K562 (cell line): ENCODE measurements around the gene TACR2. TPM values are rescaled to one million over a fixed set of nuclear protein-coding genes. Genes with fewer than 3 reads are reported as not detected.

Experiments used
- HOXB6 ChIP-seq: fragments of 250-450 bp; sonication (Bioruptor Pico); IDR thresholded peaks from 2 replicates; pipeline ENCODE4 v1.5.1; 2022; ENCODE audit warnings: mild to moderate bottlenecking, borderline replicate concordance
- KAT2B ChIP-seq: IDR thresholded peaks from one replicate; pipeline ENCODE4 v1.6.1; 2012; ENCODE audit warnings: low read depth, mild to moderate bottlenecking, control low read depth, inconsistent platforms, low read length, moderate library complexity
- NCOA1 ChIP-seq: fragments of 450-650 bp; IDR thresholded peaks from 2 replicates; pipeline ENCODE4 v1.6.1; 2016; ENCODE audit warnings: low read depth
- RBM15 ChIP-seq: fragments of 200-400 bp; formaldehyde crosslinking; IDR thresholded peaks from 2 replicates; pipeline ENCODE4 v1.6.1; 2018; ENCODE audit warnings: mild to moderate bottlenecking, low read length, moderate library complexity; ENCODE audit not compliant: insufficient read depth
- RBM17 ChIP-seq: fragments of 200-400 bp; formaldehyde crosslinking; IDR thresholded peaks from 2 replicates; pipeline ENCODE4 v1.6.1; 2017; ENCODE audit warnings: low read depth, mild to moderate bottlenecking, low read length, borderline replicate concordance
- SAP30 ChIP-seq: fragments of 200-600 bp; sonication (generic); IDR thresholded peaks from 2 replicates; pipeline ENCODE4 v1.6.1; 2012; ENCODE audit warnings: borderline replicate concordance, low read depth, mild to moderate bottlenecking, moderate library complexity, low read length, control low read depth, inconsistent platforms; ENCODE audit not compliant: insufficient read depth, poor library complexity, severe bottlenecking
- SIX5 ChIP-seq, 2 experiments: IDR thresholded peaks; 2 replicates each; pipeline ENCODE4 v1.6.1; 2011; ENCODE audit warnings: low read length in 2 of 2, borderline replicate concordance in 1 of 2, low read depth in 1 of 2, mild to moderate bottlenecking in 1 of 2, moderate library complexity in 1 of 2; ENCODE audit not compliant: insufficient read depth in 1 of 2
- ZNF197 ChIP-seq: fragments of 200-800 bp; sonication (Bioruptor generic); IDR thresholded peaks from 2 replicates; pipeline ENCODE4 v1.6.1; 2016; ENCODE audit warnings: low read depth, missing genetic modification characterization, missing compliant biosample characterization
- ZNF445 ChIP-seq: fragments of 250-450 bp; sonication (Bioruptor Pico); IDR thresholded peaks from 2 replicates; pipeline ENCODE4 v1.4.0; 2020; ENCODE audit warnings: low read depth, mild to moderate bottlenecking, moderate library complexity
- ZNF561 ChIP-seq: fragments of 450-650 bp; formaldehyde crosslinking; conservative IDR thresholded peaks from 2 replicates; pipeline ENCODE4 v1.4.0; 2020; ENCODE audit warnings: mild to moderate bottlenecking, moderate library complexity
- polyA plus RNA-seq, 8 experiments: library from polyadenylated mRNA; depleted of rRNA in 4 of 8; stranded (reverse) in 5 of 8; unstranded in 3 of 8; fragments of >200 nt; fragmentation: Nextera tagmentation in 2 of 8; fragmentation: Illumina TruSeq in 1 of 8; extraction: Ambion mirVana in 2 of 8; extraction: Trizol in 1 of 8; gene quantifications; 2 replicates each; pipeline versions ENCODE4 v1.2.1 to v1.2.3, GENCODE V29; 2011 to 2014; ENCODE audit warnings: inconsistent platforms in 1 of 8, missing spikeins in 1 of 8
- total RNA-seq, 7 experiments: library from RNA; depleted of rRNA in 6 of 7; stranded (reverse); fragments of >200 nt in 6 of 7; fragmentation: Illumina TruSeq in 2 of 7; extraction: Trizol in 2 of 7; gene quantifications; 2 replicates each; pipeline versions ENCODE4 v1.2.1 to v1.2.3, GENCODE V29; 2011 to 2021; ENCODE audit warnings: low replicate concordance in 1 of 7
- TF ChIP-seq, protein P1 (sequence below): sonication (generic); formaldehyde crosslinking; IDR thresholded peaks from 2 replicates; pipeline ENCODE4 v1.8.0; 2022; ENCODE audit warnings: mild to moderate bottlenecking, missing genetic modification reagents

The TACR2 gene
- total and polyA plus RNA-seq, 9 of the 15 experiments (the other 6 are each of a cell fraction or from before 2014, with no cell fraction given), result not detected

DNA sequence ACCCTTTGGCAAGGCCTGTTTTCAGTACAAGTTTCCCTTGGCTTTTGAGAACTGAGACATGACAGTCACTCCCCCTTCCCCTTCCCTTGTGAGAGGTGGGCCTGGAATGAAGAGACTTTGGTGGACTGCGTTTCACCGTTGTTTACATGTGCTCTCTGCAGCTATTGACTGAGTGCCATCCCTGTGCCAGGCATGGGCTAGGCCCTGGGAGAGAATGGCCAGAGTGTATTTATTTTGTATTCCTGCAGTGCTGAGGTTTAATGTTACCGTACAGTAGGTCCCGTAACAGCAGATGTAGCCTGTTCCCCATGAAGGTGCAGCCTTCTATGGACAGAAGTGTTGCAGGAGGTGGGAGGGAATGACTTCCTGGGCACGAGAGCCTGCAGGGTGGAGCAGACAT lies 50.0 kb downstream of the TACR2 start (continued):
- TF ChIP-seq, protein P1, sequence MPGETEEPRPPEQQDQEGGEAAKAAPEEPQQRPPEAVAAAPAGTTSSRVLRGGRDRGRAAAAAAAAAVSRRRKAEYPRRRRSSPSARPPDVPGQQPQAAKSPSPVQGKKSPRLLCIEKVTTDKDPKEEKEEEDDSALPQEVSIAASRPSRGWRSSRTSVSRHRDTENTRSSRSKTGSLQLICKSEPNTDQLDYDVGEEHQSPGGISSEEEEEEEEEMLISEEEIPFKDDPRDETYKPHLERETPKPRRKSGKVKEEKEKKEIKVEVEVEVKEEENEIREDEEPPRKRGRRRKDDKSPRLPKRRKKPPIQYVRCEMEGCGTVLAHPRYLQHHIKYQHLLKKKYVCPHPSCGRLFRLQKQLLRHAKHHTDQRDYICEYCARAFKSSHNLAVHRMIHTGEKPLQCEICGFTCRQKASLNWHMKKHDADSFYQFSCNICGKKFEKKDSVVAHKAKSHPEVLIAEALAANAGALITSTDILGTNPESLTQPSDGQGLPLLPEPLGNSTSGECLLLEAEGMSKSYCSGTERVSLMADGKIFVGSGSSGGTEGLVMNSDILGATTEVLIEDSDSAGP, result no peak
- TF ChIP-seq RBM15, result no peak
- TF ChIP-seq HOXB6, result no peak
- no peak for TF ChIP-seq ZNF445 (CRISPR knock-in tag)
- TF ChIP-seq KAT2B, result no peak
- no peak for TF ChIP-seq NCOA1
- TF ChIP-seq ZNF197, result no peak
- no peak for TF ChIP-seq RBM17
- no peak for TF ChIP-seq ZNF561 (CRISPR knock-in tag)
- TF ChIP-seq SAP30, result no peak
- TF ChIP-seq SIX5 (IDR thresholded peaks at IDR 0.05; ENCODE audit: borderline replicate concordance in 1 of 2, insufficient read depth in 1 of 2, low read depth in 1 of 2, low read length in 2 of 2), result no peak
